ENCODE results near the gene FBXO24. TPM values are rescaled to one million over a fixed set of nuclear protein-coding genes. Genes with fewer than 3 reads are reported as not detected.

Gene FBXO24
- total and polyA plus RNA-seq, 10 of the 15 experiments (the other 5 are each of a cell fraction or from before 2014, with no cell fraction given), result 0.11 to 0.96 (median 0.27) TPM; not detected in 4

DNA sequence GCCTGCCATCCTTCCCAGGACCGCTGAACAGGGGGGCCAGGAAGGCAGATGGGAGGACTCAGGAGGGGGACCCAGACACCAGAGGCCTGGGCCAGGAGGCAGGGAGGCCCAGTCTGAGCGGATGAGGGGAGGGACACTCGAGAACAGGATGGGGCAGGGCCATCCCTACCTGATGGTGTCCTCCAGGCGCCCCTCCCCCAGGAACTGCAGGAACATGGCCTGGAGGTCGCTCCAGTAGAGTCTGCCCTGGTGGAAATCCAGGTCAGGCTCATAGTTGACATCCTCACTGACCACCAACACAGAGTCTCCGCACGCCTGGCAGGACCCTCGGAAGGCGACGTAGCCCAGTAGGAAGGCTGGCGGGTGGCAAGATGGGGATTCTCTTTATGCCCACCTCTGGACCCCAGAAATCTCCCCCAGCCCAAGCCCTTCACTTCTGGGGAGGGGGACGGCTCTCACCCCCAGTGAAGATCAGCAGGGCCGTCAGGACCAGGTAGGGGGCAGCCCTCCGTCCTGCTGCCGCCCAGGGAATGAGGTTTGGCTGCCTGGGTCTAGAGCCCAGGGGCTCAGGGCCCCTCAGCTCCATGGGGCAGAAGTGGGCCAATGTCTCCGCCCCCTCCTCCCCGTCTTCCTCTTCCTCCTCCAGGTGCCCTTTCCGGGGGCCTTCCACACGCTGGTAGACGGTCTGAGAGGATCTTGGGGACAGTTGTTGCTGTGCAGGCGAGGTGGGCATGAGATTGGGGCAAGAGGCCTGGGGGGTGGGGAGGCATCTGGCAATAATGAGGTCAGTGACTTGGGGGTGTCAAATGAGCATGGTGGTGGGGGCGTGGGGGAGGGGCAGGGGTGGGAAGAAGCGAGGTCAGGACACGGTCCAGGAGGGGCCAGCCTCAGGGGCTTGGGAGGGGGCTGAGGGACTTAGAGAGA lies 54.7 kb downstream of the FBXO24 start (continued):
- TF ChIP-seq, protein P1, sequence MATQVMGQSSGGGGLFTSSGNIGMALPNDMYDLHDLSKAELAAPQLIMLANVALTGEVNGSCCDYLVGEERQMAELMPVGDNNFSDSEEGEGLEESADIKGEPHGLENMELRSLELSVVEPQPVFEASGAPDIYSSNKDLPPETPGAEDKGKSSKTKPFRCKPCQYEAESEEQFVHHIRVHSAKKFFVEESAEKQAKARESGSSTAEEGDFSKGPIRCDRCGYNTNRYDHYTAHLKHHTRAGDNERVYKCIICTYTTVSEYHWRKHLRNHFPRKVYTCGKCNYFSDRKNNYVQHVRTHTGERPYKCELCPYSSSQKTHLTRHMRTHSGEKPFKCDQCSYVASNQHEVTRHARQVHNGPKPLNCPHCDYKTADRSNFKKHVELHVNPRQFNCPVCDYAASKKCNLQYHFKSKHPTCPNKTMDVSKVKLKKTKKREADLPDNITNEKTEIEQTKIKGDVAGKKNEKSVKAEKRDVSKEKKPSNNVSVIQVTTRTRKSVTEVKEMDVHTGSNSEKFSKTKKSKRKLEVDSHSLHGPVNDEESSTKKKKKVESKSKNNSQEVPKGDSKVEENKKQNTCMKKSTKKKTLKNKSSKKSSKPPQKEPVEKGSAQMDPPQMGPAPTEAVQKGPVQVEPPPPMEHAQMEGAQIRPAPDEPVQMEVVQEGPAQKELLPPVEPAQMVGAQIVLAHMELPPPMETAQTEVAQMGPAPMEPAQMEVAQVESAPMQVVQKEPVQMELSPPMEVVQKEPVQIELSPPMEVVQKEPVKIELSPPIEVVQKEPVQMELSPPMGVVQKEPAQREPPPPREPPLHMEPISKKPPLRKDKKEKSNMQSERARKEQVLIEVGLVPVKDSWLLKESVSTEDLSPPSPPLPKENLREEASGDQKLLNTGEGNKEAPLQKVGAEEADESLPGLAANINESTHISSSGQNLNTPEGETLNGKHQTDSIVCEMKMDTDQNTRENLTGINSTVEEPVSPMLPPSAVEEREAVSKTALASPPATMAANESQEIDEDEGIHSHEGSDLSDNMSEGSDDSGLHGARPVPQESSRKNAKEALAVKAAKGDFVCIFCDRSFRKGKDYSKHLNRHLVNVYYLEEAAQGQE (IDR thresholded peaks at IDR 0.05; ENCODE audit: low read depth, low read length), result no peak
- TF ChIP-seq MEF2B (IDR thresholded peaks at IDR 0.05; ENCODE audit: partially characterized antibody, poor library complexity, severe bottlenecking), result no peak

DNA sequence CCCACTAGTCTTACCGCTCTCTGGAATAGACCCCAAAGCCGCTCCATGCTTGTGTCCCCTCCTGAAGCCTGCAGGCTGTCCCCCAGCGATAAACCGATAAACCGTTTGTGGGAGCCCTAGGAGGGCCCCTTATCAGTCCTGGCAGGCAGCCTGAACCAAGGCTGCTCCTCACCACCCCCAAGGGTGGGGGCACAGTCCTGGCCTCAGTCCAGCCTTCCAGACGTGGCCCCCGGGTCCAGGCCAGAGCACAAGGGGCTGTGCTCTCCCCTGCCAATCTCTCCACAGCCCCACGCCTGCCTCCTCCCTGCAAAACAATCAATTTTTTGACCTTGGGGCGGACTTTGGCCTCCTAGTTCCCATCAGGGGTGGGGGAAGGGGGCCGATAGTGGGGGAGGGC lies 55.3 kb downstream of the FBXO24 start, which contains the start of gene TFR2:
TFR2 (minus strand) TSS at position 90 of the 397 bp plus-strand sequence; CDS start at position 47, 43 bp downstream.
- Histone ChIP-seq H3K9ac (ENCODE audit: control insufficient read depth, insufficient read depth, low read length) (no peak within 1 kb of the TSS), H3K27ac (ENCODE audit: control insufficient read depth, insufficient read depth) (no peak within 1 kb of the TSS), H2AFZ (ENCODE audit: control insufficient read depth, low read depth, low read length) (no peak within 1 kb of the TSS; the same call in 1 of the 2 replicates), H3K4me3 (no peak within 1 kb of the TSS), H4K20me1 (ENCODE audit: control insufficient read depth, insufficient read depth) (no peaks in the 10 kb centered on the region), H3K4me1 (ENCODE audit: control insufficient read depth, insufficient read depth, low read length) (no peaks in the 10 kb centered on the region; the same call in 1 of the 2 replicates), H3K9me3 (replicated peaks; ENCODE audit: control insufficient read depth, insufficient read depth, low read length) (no peaks in the 10 kb centered on the region), H3K27me3 (replicated peaks in 1 of 2; ENCODE audit: control insufficient read depth in 2 of 2, insufficient read depth in 2 of 2, low read length in 1 of 2) (no peaks in the 10 kb centered on the region; a peak in 2 of 4 replicates), H3K4me2 (ENCODE audit: control insufficient read depth, insufficient read depth) (no peak within 1 kb of the TSS), H3K36me3 (ENCODE audit: control insufficient read depth in 2 of 2, insufficient read depth in 2 of 2, low read length in 1 of 2) (no peaks in the 10 kb centered on the region), H3K79me2 (ENCODE audit: control insufficient read depth, insufficient read depth, low read length) (no peaks in the 10 kb centered on the region)
- in situ Hi-C loops (cut with MboI) (no loop called here), intact Hi-C loops (cut with micrococcal nuclease; ENCODE audit: unreplicated experiment) (no loop called here)
- 34% methylated on average over 6 of the region's 10 CpGs for WGBS (ENCODE audit: insufficient coverage, insufficient replicate concordance, low lambda C conversion rate, missing lambda C conversion rate)
- DNase-seq (ENCODE audit: low read depth, low spot score) (no peak), ATAC-seq (no peak), FAIRE-seq (no peak)
- CTCF ChIA-PET, result interaction anchor here (1.4 kb wide), 1 partner anchor 50 kb away, joined by 6 read pairs; no protein-coding TSS in a partner anchor
- POLR2A ChIA-PET, result no interaction called here
- TF ChIP-seq IKZF2 (IDR thresholded peaks at IDR 0.05), result no peak
- no peak for TF ChIP-seq POLR2AphosphoS2 (IDR thresholded peaks at IDR 0.05; ENCODE audit: low read depth, low read length)
- no peak for TF ChIP-seq PAX8 (IDR thresholded peaks at IDR 0.05)
- TF ChIP-seq, protein P2, sequence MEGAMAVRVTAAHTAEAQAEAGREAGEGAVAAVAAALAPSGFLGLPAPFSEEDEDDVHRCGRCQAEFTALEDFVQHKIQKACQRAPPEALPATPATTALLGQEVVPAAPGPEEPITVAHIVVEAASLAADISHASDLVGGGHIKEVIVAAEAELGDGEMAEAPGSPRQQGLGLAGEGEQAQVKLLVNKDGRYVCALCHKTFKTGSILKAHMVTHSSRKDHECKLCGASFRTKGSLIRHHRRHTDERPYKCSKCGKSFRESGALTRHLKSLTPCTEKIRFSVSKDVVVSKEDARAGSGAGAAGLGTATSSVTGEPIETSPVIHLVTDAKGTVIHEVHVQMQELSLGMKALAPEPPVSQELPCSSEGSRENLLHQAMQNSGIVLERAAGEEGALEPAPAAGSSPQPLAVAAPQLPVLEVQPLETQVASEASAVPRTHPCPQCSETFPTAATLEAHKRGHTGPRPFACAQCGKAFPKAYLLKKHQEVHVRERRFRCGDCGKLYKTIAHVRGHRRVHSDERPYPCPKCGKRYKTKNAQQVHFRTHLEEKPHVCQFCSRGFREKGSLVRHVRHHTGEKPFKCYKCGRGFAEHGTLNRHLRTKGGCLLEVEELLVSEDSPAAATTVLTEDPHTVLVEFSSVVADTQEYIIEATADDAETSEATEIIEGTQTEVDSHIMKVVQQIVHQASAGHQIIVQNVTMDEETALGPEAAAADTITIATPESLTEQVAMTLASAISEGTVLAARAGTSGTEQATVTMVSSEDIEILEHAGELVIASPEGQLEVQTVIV (IDR thresholded peaks at IDR 0.05; ENCODE audit: borderline replicate concordance, partially characterized antibody), result no peak
- TF ChIP-seq JUND (IDR thresholded peaks at IDR 0.05; ENCODE audit: low read depth, low read length), result no peak
- no peak for TF ChIP-seq KDM1A (IDR thresholded peaks at IDR 0.05; ENCODE audit: borderline replicate concordance)
- TF ChIP-seq NR2C2 (IDR thresholded peaks at IDR 0.05; ENCODE audit: borderline replicate concordance, control insufficient read depth, insufficient read length, low read depth), result no peak
- BruUV-seq (replicated peaks), result no TSS peak
- RAD21 ChIA-PET (ENCODE audit: unreplicated experiment), result no interaction called here
- SMC1A ChIA-PET (ENCODE audit: uncharacterized antibody, unreplicated experiment), result no interaction called here

Measured in GM12878 (cell line).